Activated CD8-positive, alpha-beta memory T cell treated with anti-CD3 and anti-CD28 coated beads for 4 hours (primary cell): ENCODE results near the gene ELK3.
A peak's percentile ranks its signal among the peaks of the same experiment; 100 is the strongest.

Experiments used
- DNase-seq, 2 donors: peaks; one replicate each; pipeline ENCODE4 v3.0.0-alpha.2; 2020; ENCODE audit warnings: low read depth in 2 of 2

Gene ELK3

GRCh38 chr12:96189781-96190180 lies 4.4 kb upstream of the ELK3 start:
- DNase-seq = no peak

- no peak for DNase-seq
These were observed 3.6 kb upstream of the ELK3 start for GRCh38 chr12:96190413-96191108.

DNA sequence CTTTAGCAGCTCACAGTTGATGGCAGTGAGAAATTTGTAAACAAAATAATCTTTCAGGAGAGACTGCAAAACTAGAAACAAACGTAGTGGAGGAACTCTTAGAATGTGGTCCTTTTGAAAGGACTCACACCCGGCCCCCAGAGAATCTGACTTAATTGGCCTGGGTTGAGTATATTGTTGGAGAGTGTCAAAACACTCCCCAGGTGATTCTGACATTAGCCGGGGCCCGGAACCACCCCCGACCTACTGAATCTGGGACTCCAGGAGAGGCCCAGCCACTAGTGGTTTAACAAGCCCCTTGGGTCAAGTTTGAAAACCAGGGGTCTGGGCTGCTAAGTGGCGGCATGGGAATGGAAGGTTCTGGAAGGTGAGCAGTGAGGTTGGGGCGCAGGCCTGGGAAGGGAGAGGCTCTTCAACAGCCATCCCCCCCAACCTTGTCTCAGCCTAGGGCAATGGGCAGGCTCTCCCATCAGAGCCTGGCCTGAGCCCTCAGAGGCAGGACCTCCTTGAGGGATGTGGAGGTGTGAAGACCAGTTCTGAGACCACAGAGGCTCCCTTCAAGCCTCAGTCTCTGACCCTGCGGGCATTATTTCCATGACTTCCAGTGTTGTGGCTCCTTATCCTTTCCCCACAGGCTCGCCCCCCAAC lies 1.1 kb upstream of the ELK3 start:
- DNase-seq = no peak

GRCh38 chr12:96194576-96194889 lies 358 bp downstream of the ELK3 start:
- no peak for DNase-seq

DNA sequence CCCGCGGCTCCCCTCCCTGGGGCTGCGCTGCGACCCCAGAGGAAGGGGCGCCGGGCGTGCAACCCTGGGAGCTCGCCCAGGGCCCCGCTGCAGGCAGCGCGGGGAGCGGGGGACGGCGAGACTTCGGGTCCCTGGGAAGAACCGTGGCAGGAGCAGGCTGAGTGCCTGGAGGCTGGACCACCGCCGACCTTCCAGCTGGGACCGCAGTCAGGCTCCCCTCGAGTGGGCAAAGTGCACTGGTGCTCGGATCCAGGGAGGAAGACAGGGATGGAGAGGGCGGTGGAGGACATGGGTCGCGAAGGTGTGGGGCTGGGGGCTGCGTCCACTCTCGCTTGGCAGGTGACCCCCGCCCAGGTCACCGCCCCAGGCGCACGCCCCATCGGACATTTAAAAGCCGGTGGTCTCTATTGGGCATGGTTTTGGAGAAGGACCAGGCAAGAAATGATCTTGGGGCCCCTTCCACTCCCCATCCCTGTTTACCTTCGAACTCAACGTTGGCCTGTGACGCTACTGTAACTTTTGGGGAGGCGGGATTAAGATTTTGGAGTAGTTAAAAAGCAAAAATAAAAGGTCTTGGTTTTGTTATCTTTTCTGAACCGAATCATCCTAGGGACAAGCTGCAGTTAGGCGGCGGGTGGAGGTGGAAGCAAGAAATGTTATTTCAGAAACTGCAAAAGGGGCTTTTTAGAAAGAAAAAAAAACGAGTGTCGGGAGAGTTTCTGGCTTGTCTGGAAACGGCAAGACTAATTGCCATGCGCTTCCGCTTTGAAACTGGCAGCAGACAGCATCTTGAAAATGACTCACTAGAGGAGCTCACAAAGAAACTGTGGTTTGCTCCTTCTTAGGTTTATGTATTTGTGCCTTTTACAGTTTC lies 1.0 kb downstream of the ELK3 start:
- DNase-seq = peak; percentile 50 to 62

- DNase-seq = no peak
These were observed 1.8 kb downstream of the ELK3 start for GRCh38 chr12:96195845-96196451.

GRCh38 chr12:96196781-96197180 lies 2.6 kb downstream of the ELK3 start:
- no peak for DNase-seq

DNA sequence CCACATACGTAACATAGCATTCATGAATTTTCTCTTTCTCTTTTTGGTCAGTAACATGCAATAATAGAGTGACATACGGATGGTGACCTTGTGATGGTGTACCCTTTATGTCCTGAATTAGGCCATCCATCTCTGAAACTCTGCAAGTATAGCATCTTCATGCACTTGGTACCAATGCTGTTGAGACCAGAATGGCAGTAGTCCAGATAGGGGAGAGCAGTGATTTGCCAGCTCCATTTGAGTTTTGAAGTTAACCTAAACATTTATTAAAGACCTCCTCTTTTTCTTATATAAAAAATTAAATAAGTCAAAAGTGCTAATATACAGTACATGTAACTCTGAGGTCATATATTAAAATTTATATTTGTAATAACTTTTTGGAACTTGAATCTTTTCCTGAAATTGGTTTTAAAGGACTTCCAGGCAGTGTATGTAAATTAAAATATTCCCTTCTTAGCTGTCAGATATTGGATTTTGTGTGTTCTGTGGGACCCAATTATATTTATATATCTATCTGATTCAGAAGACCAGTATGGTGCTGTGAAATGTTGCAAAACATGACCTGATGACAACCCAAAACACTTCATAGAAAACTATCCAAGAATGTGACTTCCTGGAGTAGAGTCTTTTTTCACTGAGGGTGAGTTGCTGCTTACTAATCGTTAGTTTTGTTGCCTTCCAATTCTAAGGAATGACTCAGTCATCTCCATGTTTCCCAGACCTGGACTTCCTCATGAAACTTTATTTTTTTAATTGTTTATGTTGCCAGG lies 3.5 kb downstream of the ELK3 start:
- DNase-seq = no peak

DNA sequence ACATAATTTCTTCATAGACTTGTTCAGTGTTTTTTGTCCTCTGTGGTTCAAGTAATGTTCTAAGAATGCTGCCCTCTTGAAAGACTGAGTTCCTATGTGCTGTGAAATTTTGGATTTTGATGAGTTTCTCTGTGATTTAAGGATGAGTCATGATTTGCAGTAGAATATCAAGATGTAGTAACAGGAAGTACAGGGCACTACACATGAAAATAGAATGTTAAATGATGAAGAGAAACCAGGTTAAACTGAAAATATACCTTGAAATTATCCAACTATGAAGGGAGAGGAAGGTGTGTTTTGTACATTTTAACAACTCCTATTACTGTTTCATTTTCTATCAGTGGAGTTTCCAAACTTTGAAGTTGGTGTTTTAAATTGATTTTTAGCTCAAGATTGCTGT lies 4.8 kb downstream of the ELK3 start:
- DNase-seq = no peak

- DNase-seq = no peak
These were observed 5.3 kb downstream of the ELK3 start for GRCh38 chr12:96199464-96199863.

DNA sequence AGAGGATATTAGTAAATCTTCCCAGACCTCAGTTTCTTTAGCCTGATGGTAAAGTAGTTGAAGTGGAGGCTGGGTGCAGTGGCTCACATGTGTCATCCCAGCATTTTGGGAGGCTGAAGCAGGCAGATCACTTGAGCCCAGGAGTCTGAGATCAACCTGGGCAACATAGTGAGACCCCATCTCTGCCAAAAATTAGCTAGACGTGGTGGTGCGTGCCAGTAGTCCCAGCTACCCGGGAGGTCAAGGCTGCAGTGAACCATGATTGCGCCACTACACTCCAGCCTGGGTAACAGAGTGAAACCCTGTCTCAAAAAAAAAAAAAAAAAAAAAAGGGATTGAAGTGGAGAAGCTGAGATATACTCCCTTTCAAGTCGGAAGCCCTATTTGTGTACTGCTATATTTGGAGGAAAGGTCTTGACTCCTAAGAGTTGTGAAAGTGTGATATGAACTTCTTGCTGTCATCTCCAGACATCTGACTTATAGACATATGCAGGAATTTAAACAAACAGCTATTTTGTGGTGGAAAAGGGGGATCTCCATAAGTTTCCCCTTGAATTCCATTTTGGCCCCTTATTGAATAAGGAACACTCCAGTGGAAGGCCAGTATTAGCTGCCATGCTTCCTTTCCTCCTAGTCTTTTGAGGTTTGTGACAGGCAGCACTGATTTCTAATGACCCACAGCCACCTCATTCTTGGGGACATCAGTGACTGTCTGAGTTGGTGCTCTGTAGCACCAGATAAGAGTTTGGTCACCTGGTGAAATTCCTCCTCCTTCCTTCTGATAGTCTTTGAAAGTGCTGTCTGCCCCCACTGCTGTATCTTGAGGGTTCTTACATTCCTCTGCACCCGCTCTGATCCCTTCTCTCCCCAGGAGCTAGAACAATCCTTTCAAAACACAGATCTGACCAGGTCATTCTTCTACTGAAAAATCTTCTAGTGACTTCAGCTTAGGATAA lies 7.4 kb downstream of the ELK3 start:
- no peak for DNase-seq

GRCh38 chr12:96204381-96204780 lies 10.2 kb downstream of the ELK3 start:
- DNase-seq = no peak

- DNase-seq = no peak
These were observed 11.7 kb downstream of the ELK3 start for GRCh38 chr12:96205908-96206307.

DNA sequence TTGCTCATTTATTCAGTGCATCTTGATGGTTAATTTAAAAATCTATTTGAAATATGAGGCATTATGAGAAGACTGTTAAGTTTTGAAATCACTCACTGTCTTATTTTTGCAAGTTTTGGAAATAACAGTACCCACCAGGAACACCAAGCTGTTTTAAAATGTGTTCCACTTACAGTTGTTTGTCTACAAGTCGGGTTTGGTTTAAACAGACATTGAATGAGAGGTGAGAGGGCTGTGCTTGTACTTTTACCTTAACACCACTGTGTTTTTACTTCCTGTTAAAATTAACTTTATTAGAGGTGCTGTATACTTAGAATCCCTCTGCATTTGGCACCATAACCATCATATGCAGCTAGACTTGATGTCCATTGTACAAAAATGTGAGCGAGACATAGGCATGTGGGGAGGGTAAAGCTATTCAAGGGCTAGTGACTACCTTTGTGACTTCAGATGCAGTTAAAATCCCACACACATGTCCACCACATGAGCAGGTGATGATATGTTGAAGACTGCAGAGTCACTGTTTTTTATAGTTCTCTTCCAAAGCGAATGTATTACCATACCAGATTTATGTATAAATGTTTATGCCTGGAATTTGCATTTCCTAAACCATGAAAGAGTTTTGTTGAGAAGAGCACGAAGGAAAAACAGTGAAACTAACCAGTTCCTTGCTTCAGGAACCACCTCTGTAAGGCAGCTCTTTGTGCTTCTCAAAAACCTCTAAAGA lies 12.9 kb downstream of the ELK3 start:
- no peak for DNase-seq

DNA sequence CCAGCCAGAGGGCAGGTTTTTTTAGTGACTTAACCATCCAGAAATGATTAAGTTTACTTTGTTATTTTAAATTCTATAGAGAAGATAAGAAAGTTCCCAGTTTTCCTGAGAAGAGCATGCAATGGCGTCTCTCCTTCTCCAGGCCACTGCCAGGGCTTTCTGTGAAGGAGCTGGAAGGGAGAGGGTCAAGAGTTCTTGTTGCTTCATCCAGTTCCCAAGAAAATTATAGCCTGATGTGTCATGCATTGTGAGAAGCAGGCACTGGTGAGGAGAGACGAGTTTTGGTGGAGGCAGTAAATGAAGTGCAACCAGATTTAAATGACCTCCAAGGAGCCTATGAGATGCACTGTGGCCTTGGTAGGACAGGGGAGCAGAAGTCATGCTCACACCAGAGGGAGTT lies 14.2 kb downstream of the ELK3 start:
- DNase-seq = no peak

- no peak for DNase-seq
These were observed 14.8 kb downstream of the ELK3 start for GRCh38 chr12:96208801-96209549.

DNA sequence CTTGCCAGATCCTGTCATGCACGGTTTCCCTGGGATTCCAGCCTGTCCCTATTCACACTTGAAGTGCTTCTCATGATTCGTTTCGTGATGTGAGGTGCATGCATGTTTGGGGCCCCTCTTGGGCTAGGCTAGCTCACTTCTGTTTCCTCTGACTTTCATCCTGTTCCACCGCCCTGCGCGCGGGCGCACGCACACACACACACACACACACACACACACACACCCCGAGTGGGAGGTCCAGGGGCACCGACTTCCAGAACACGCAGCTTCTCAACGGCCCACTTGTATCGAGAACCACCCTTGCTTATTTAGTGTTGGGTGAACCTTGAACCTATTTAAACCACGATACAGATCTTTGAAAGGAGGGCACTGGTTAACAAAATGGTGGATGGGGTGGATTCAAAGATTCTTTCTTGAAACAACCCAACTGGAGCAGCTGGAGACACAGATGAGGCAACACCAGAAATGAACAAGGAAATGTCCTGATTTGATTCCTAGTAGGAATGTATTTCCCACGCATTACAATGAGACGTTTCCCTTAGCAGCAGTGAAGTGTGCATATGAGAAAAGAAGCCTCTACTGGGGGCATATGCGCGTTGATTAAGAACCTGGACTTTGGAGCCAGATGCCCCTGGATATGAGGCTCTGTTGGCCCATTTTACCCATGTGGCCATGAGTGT lies 16.3 kb downstream of the ELK3 start:
- no peak for DNase-seq

GRCh38 chr12:96211988-96212387 lies 17.8 kb downstream of the ELK3 start:
- DNase-seq = no peak
